ENCODE data around the gene IGFL1. TPM values are rescaled to one million over a fixed set of nuclear protein-coding genes. Genes with fewer than 3 reads are reported as not detected.
"Not testable (repeated sequence)": the region's sequence is repeated elsewhere in the genome, so short reads cannot be mapped to it uniquely, and the experiment has no call there.

IGFL1 gene
- total RNA-seq, 2 donors from 2014 or later: not detected

- Histone ChIP-seq H3K9me3 (no peaks in the 10 kb centered on the region), H3K27ac (no peak overlapping the region), H3K4me3 (no peak overlapping the region), H3K4me1 (no peaks in the 10 kb centered on the region), H3K36me3 (replicated peaks in 1 of 2; ENCODE audit: insufficient read depth in 1 of 2, low read depth in 2 of 2) (no peaks in the 10 kb centered on the region), H3K27me3 (no peaks in the 10 kb centered on the region)
- intact Hi-C loops (cut with DNase I): no loop called here
- 55 to 61% methylated on average over 5 of the region's 5 CpGs for WGBS, 2 donors
- ATAC-seq (no peak), DNase-seq (no peak)
- TF ChIP-seq POLR2A (IDR thresholded peaks at IDR 0.05) (no peak), CTCF (IDR thresholded peaks at IDR 0.05) (no peak)
Observed at GRCh38 chr19:46251416-46251815, 21.9 kb downstream of the IGFL1 start.

GRCh38 chr19:46254776-46255175 lies 25.2 kb downstream of the IGFL1 start:
- DNase-seq (no peak), ATAC-seq (no peak)
- Histone ChIP-seq H3K4me3 (no peak overlapping the region), H3K9me3 (no peaks in the 10 kb centered on the region), H3K27me3 (no peaks in the 10 kb centered on the region), H3K4me1 (no peaks in the 10 kb centered on the region), H3K27ac (no peak overlapping the region), H3K36me3 (replicated peaks in 1 of 2; ENCODE audit: insufficient read depth in 1 of 2, low read depth in 2 of 2) (no peaks in the 10 kb centered on the region)
- 73 to 74% methylated on average over 4 of the region's 4 CpGs for WGBS, 2 donors
- intact Hi-C loops (cut with DNase I): no loop called here
- no peak for TF ChIP-seq POLR2A (IDR thresholded peaks at IDR 0.05)
- no peak for TF ChIP-seq CTCF (IDR thresholded peaks at IDR 0.05)

- H3K36me3 ChIP-seq (replicated peaks in 1 of 2; ENCODE audit: insufficient read depth in 1 of 2, low read depth in 2 of 2): no peaks in the 10 kb centered on the region
- TF ChIP-seq POLR2A (IDR thresholded peaks at IDR 0.05) (no peak), CTCF (IDR thresholded peaks at IDR 0.05) (no peak)
- ATAC-seq (no peak), DNase-seq (no peak)
- no peak overlapping the region for H3K4me3 ChIP-seq
- H3K27me3 ChIP-seq: peaks cover 0 to 9% of the 10 kb centered on the region in 2 donors
- intact Hi-C loops (cut with DNase I): no loop called here
- no peaks in the 10 kb centered on the region for H3K9me3 ChIP-seq
- no peaks in the 10 kb centered on the region for H3K4me1 ChIP-seq
- H3K27ac ChIP-seq: no peak overlapping the region
- WGBS, 2 donors: 57 to 59% methylated on average over 8 of the region's 8 CpGs
Observed at GRCh38 chr19:46256855-46257254, 27.3 kb downstream of the IGFL1 start.

GRCh38 chr19:46261501-46261900 lies 32.0 kb downstream of the IGFL1 start:
- WGBS, 2 donors: 51 to 65% methylated on average over 4 to 7 of the region's 7 CpGs
- not testable (repeated sequence) for H3K27me3 ChIP-seq; H3K27ac ChIP-seq; DNase-seq; H3K9me3 ChIP-seq; H3K4me3 ChIP-seq; H3K36me3 ChIP-seq (replicated peaks in 1 of 2; ENCODE audit: insufficient read depth in 1 of 2, low read depth in 2 of 2); H3K4me1 ChIP-seq; ATAC-seq
- intact Hi-C loops (cut with DNase I): loop anchor here (5.0 to 10.0 kb wide), 2 partner anchors 177 to 234 kb away; no protein-coding TSS in a partner anchor

- H3K27me3 ChIP-seq; H3K36me3 ChIP-seq (replicated peaks in 1 of 2; ENCODE audit: insufficient read depth in 1 of 2, low read depth in 2 of 2); DNase-seq; H3K4me1 ChIP-seq; H3K27ac ChIP-seq; ATAC-seq; H3K4me3 ChIP-seq; H3K9me3 ChIP-seq: not testable (repeated sequence)
- intact Hi-C loops (cut with DNase I): loop anchor here (5.0 to 10.0 kb wide), 2 partner anchors 178 to 235 kb away; no protein-coding TSS in a partner anchor
- 27 to 28% methylated on average over 10 to 11 of the region's 11 CpGs for WGBS, 2 donors
Observed at GRCh38 chr19:46262684-46263296, 33.2 kb downstream of the IGFL1 start.

- not testable (repeated sequence) for H3K27me3 ChIP-seq; ATAC-seq; H3K36me3 ChIP-seq (replicated peaks in 1 of 2; ENCODE audit: insufficient read depth in 1 of 2, low read depth in 2 of 2); H3K9me3 ChIP-seq; H3K4me3 ChIP-seq; DNase-seq; H3K4me1 ChIP-seq; H3K27ac ChIP-seq
- WGBS, 2 donors: 38 to 47% methylated on average over 4 to 5 of the region's 5 CpGs
- intact Hi-C loops (cut with DNase I): loop anchor here (5.0 to 10.0 kb wide), 2 partner anchors 180 to 238 kb away; no protein-coding TSS in a partner anchor
Observed at GRCh38 chr19:46264801-46265200, 35.3 kb downstream of the IGFL1 start.

Measured in body of pancreas (tissue), 4 donors.